H9 (cell line): ENCODE measurements around the gene IL12A. TPM values are rescaled to one million over a fixed set of nuclear protein-coding genes. Genes with fewer than 3 reads are reported as not detected.

Experiments
- DNase-seq: peaks from one replicate; pipeline ENCODE4 v3.0.0-alpha.2; 2017
- H2AFZ ChIP-seq: one replicate; pipeline ENCODE4 v1.6.1; 2013; ENCODE audit warnings: mild to moderate bottlenecking, low read length, control low read depth, moderate library complexity
- H2AK5ac ChIP-seq: 2 replicates; pipeline ENCODE4 v1.6.1; 2013; ENCODE audit warnings: low read length, control low read depth, mixed read lengths; ENCODE audit not compliant: insufficient read length
- H2BK120ac ChIP-seq: one replicate; pipeline ENCODE4 v1.6.1; 2013; ENCODE audit warnings: low read depth, mild to moderate bottlenecking, low read length, control low read depth, inconsistent platforms; ENCODE audit not compliant: poor library complexity, severe bottlenecking
- H2BK12ac ChIP-seq: 2 replicates; pipeline ENCODE4 v1.6.1; 2013; ENCODE audit warnings: low read length, control low read depth, mixed read lengths, low read depth; ENCODE audit not compliant: insufficient read length
- H2BK15ac ChIP-seq: 2 replicates; pipeline ENCODE4 v1.6.1; 2013; ENCODE audit warnings: low read depth, low read length, control low read depth
- H2BK20ac ChIP-seq: one replicate; pipeline ENCODE4 v1.6.1; 2013; ENCODE audit warnings: low read depth, mild to moderate bottlenecking, low read length, control low read depth, inconsistent platforms; ENCODE audit not compliant: poor library complexity, severe bottlenecking
- H2BK5ac ChIP-seq: 2 replicates; pipeline ENCODE4 v1.6.1; 2013; ENCODE audit warnings: low read length, control low read depth, mixed read lengths; ENCODE audit not compliant: insufficient read length
- H3K14ac ChIP-seq: 2 replicates; pipeline ENCODE4 v1.6.1; 2013; ENCODE audit warnings: low read length, control low read depth; ENCODE audit not compliant: insufficient read depth
- H3K18ac ChIP-seq: 2 replicates; pipeline ENCODE4 v1.6.1; 2013; ENCODE audit warnings: low read depth, mild to moderate bottlenecking, mixed read lengths, low read length, control low read depth; ENCODE audit not compliant: insufficient read length
- H3K23ac ChIP-seq: 2 replicates; pipeline ENCODE4 v1.6.1; 2013; ENCODE audit warnings: low read length, control low read depth, mixed read lengths, low read depth; ENCODE audit not compliant: insufficient read length
- H3K23me2 ChIP-seq: 2 replicates; pipeline ENCODE4 v1.6.1; 2013; ENCODE audit warnings: low read depth, mild to moderate bottlenecking, mixed read lengths, low read length, control low read depth; ENCODE audit not compliant: insufficient read length, poor library complexity, severe bottlenecking
- H3K27ac ChIP-seq: 2 replicates; pipeline ENCODE4 v1.5.1; 2013; ENCODE audit warnings: low read length, control low read depth, mixed read lengths, low read depth; ENCODE audit not compliant: insufficient read length
- H3K27me3 ChIP-seq: 2 replicates; pipeline ENCODE4 v1.6.1; 2013; ENCODE audit warnings: low read length, control low read depth, inconsistent platforms; ENCODE audit not compliant: insufficient read depth
- H3K4ac ChIP-seq: 2 replicates; pipeline ENCODE4 v1.6.1; 2013; ENCODE audit warnings: low read depth, mild to moderate bottlenecking, control low read depth, inconsistent platforms, low read length, moderate library complexity
- H3K4me1 ChIP-seq: 2 replicates; pipeline ENCODE4 v1.6.1; 2013; ENCODE audit warnings: low read length, control low read depth, inconsistent platforms; ENCODE audit not compliant: insufficient read depth
- H3K4me2 ChIP-seq: 2 replicates; pipeline ENCODE4 v1.6.1; 2013; ENCODE audit warnings: low read length, control low read depth, mixed read lengths; ENCODE audit not compliant: insufficient read length, insufficient read depth
- H3K56ac ChIP-seq: 2 replicates; pipeline ENCODE4 v1.6.1; 2013; ENCODE audit warnings: low read depth, mild to moderate bottlenecking, mixed read lengths, low read length, control low read depth; ENCODE audit not compliant: insufficient read length
- H3K79me1 ChIP-seq: 2 replicates; pipeline ENCODE4 v1.6.1; 2013; ENCODE audit warnings: low read depth, mild to moderate bottlenecking, moderate library complexity, low read length, control low read depth, inconsistent platforms; ENCODE audit not compliant: insufficient read depth, poor library complexity, severe bottlenecking
- H3K79me2 ChIP-seq: 2 replicates; pipeline ENCODE4 v1.6.1; 2013; ENCODE audit warnings: low read length, control low read depth, inconsistent platforms; ENCODE audit not compliant: insufficient read depth
- H3K9ac ChIP-seq: 2 replicates; pipeline ENCODE4 v1.6.1; 2013; ENCODE audit warnings: low read length, control low read depth, mixed read lengths; ENCODE audit not compliant: insufficient read length; ENCODE audit errors: extremely low read depth
- H3K9me3 ChIP-seq: one replicate; pipeline ENCODE4 v1.6.1; 2013; ENCODE audit warnings: low read depth, low read length, inconsistent platforms; ENCODE audit not compliant: control insufficient read depth
- H3T11ph ChIP-seq: one replicate; pipeline ENCODE4 v1.6.1; 2013; ENCODE audit warnings: mild to moderate bottlenecking, low read length, control low read depth, inconsistent platforms
- H4K20me1 ChIP-seq: one replicate; pipeline ENCODE4 v1.6.1; 2013; ENCODE audit not compliant: control insufficient read depth, insufficient read length, insufficient read depth
- H4K5ac ChIP-seq: 2 replicates; pipeline ENCODE4 v1.6.1; 2013; ENCODE audit warnings: low read depth, mild to moderate bottlenecking, mixed read lengths, low read length, control low read depth; ENCODE audit not compliant: insufficient read length
- H4K8ac ChIP-seq: replicated peaks from 2 replicates; pipeline ENCODE4 v1.6.1; 2013; ENCODE audit warnings: low read length, control low read depth, mixed read lengths, low read depth; ENCODE audit not compliant: insufficient read length
- H4K91ac ChIP-seq: 2 replicates; pipeline ENCODE4 v1.6.1; 2013; ENCODE audit warnings: low read depth, mild to moderate bottlenecking, moderate library complexity, mixed read lengths, low read length, control low read depth; ENCODE audit not compliant: insufficient read length
- H3K27ac Mint-ChIP-seq, 3 experiments: 2 replicates in 2 of 3; 3 replicates in 1 of 3; pipeline ENCODE4 v1.8.0; 2020 to 2021; ENCODE audit warnings: mixed read lengths in 3 of 3, mild to moderate bottlenecking in 1 of 3, moderate library complexity in 1 of 3
- H3K27me3 Mint-ChIP-seq: 2 replicates; pipeline ENCODE4 v1.8.0; 2021; ENCODE audit warnings: low read depth, mild to moderate bottlenecking, moderate library complexity, mixed read lengths
- H3K36me3 Mint-ChIP-seq, 3 experiments: 2 replicates in 2 of 3; 3 replicates in 1 of 3; pipeline ENCODE4 v1.8.0; 2020 to 2021; ENCODE audit warnings: low read depth in 3 of 3, mixed read lengths in 3 of 3; ENCODE audit not compliant: insufficient read depth in 1 of 3
- H3K4me1 Mint-ChIP-seq, 2 experiments: 2 replicates each; pipeline ENCODE4 v1.8.0; 2020; ENCODE audit warnings: mixed read lengths in 2 of 2
- H3K4me3 Mint-ChIP-seq, 2 experiments: 2 replicates in 1 of 2; 3 replicates in 1 of 2; pipeline ENCODE4 v1.8.0; 2020 to 2021; ENCODE audit warnings: mild to moderate bottlenecking in 2 of 2, mixed read lengths in 2 of 2, moderate library complexity in 1 of 2
- H3K9me3 Mint-ChIP-seq, 2 experiments: 2 replicates in 1 of 2; 3 replicates in 1 of 2; pipeline ENCODE4 v1.8.0; 2020; ENCODE audit warnings: mild to moderate bottlenecking in 2 of 2, mixed read lengths in 2 of 2, moderate library complexity in 1 of 2
- CTCF ChIP-seq: fragments of 200-600 bp; sonication (generic); conservative IDR thresholded peaks from 3 replicates; pipeline ENCODE4 v1.8.0; 2021; ENCODE audit warnings: antibody characterized with exemption, mild to moderate bottlenecking
- WGBS: extraction: QIAGEN DNeasy Blood & Tissue Kit; methylation state at CpG from one replicate; pipeline ENCODE4 v1.1.7; 2013; ENCODE audit warnings: missing lambda C conversion rate, low lambda C conversion rate, mixed read lengths; ENCODE audit not compliant: insufficient read length; ENCODE audit errors: extremely low coverage; 5-methylcytosine and 5-hydroxymethylcytosine counted together
- total RNA-seq: library from RNA; stranded (reverse); gene quantifications from 2 replicates; pipeline ENCODE4 v1.2.1, GENCODE V29; 2021

The IL12A gene
- total RNA-seq, 1 experiment from 2014 or later = 0.50 TPM

- Histone ChIP-seq H3K79me1 (no peaks in the 10 kb centered on the region), H3K27ac (no peak overlapping the region), H3K14ac (no peak overlapping the region), H2BK5ac (no peak overlapping the region), H4K8ac (no peak overlapping the region), H2AK5ac (no peak overlapping the region), H2AFZ (no peak overlapping the region), H4K91ac (no peak overlapping the region), H2BK20ac (no peak overlapping the region), H2BK15ac (no peak overlapping the region), H3K27me3 (no peaks in the 10 kb centered on the region), H3K9me3 (no peaks in the 10 kb centered on the region), H3K9ac (no peak overlapping the region), H3K4me1 (no peaks in the 10 kb centered on the region), H3K4ac (no peak overlapping the region), H3K23me2 (no peaks in the 10 kb centered on the region), H3K18ac (no peak overlapping the region), H3K4me2 (no peak overlapping the region), H2BK120ac (no peak overlapping the region), H2BK12ac (no peak overlapping the region), H3K56ac (no peak overlapping the region), H3K23ac (no peak overlapping the region), H3K79me2 (no peaks in the 10 kb centered on the region), H4K20me1 (no peaks in the 10 kb centered on the region), H3T11ph (no peak overlapping the region), H4K5ac (no peak overlapping the region)
- Mint-ChIP-seq H3K36me3 (no peaks in the 10 kb centered on the region), H3K27ac (no peak overlapping the region; a peak in 1 of 7 replicates), H3K4me3 (no peak overlapping the region), H3K27me3 (no peaks in the 10 kb centered on the region; the same call in 1 of the 2 replicates), H3K4me1 (peaks cover 4 to 6% of the 10 kb centered on the region in 2 experiments; a peak in 2 of 4 replicates), H3K9me3 (no peaks in the 10 kb centered on the region)
- no CpG with 5 or more reads among the region's 6 CpGs for WGBS
- TF ChIP-seq CTCF = no peak
- DNase-seq = no peak
Observed at GRCh38 chr3:160027541-160028195, 39.0 kb downstream of the IL12A start.
